SKM-1 treated with dmso at 0.1 percent for 144 hours (cell line): Measurements from ENCODE around the gene VWA8.
"Not testable (repeated sequence)": the region's sequence is repeated elsewhere in the genome, so short reads cannot be mapped to it uniquely, and the experiment has no call there.

Experiments used
- DNase-seq: peaks from one replicate; lab custom pipeline; 2025; ENCODE audit not compliant: unreplicated experiment; lab: John Stamatoyannopoulos, UW

VWA8 gene

GRCh38 chr13:41811588-41812021, 149.3 kb downstream of the VWA8 start:
- DNase-seq = no peak

GRCh38 chr13:41809962-41810361, 150.9 kb downstream of the VWA8 start:
- DNase-seq = peak; percentile 10

GRCh38 chr13:41803445-41803735, 157.5 kb downstream of the VWA8 start:
- DNase-seq = not testable (repeated sequence)

- DNase-seq = no peak
Measured at GRCh38 chr13:41802684-41803444, 158.0 kb downstream of the VWA8 start.

- no peak for DNase-seq
Measured at GRCh38 chr13:41802043-41802683, 158.7 kb downstream of the VWA8 start.

GRCh38 chr13:41791056-41791455, 169.9 kb downstream of the VWA8 start:
- DNase-seq = no peak

GRCh38 chr13:41788552-41788951, 172.4 kb downstream of the VWA8 start:
- DNase-seq = peak; percentile 14

GRCh38 chr13:41785402-41786172, 175.3 kb downstream of the VWA8 start:
- DNase-seq = no peak

- no peak for DNase-seq
Measured at GRCh38 chr13:41782086-41782485, 178.8 kb downstream of the VWA8 start.

GRCh38 chr13:41780715-41781706, 179.9 kb downstream of the VWA8 start:
- no peak for DNase-seq

- no peak for DNase-seq
Measured at GRCh38 chr13:41775251-41775650, 185.7 kb downstream of the VWA8 start.

GRCh38 chr13:41774605-41775218, 186.2 kb downstream of the VWA8 start:
- DNase-seq = no peak

GRCh38 chr13:41767801-41768200, 193.1 kb downstream of the VWA8 start:
- no peak for DNase-seq

GRCh38 chr13:41766439-41766838, 194.5 kb downstream of the VWA8 start:
- DNase-seq = no peak

- no peak for DNase-seq
Measured at GRCh38 chr13:41765813-41766212, 195.1 kb downstream of the VWA8 start.

- DNase-seq = peak; percentile 2
Measured at GRCh38 chr13:41765020-41765419, 195.9 kb downstream of the VWA8 start.

- no peak for DNase-seq
Measured at GRCh38 chr13:41764558-41764957, 196.4 kb downstream of the VWA8 start.

- DNase-seq = no peak
Measured at GRCh38 chr13:41763782-41764181, 197.1 kb downstream of the VWA8 start.

- DNase-seq = no peak
Measured at GRCh38 chr13:41762796-41763195, 198.1 kb downstream of the VWA8 start.

- DNase-seq = peak; percentile 22
Measured at GRCh38 chr13:41756198-41756880, 204.6 kb downstream of the VWA8 start.
